GM21619 (cell line): ENCODE results near the gene PC.
A peak's percentile ranks its signal among the peaks of the same experiment; 100 is the strongest.

Experiments
- ATAC-seq: cut with Tn5 transposase; IDR thresholded peaks from one replicate; pipeline ENCODE4 v1.9.1; 2021; ENCODE audit not compliant: unreplicated experiment

PC gene

DNA sequence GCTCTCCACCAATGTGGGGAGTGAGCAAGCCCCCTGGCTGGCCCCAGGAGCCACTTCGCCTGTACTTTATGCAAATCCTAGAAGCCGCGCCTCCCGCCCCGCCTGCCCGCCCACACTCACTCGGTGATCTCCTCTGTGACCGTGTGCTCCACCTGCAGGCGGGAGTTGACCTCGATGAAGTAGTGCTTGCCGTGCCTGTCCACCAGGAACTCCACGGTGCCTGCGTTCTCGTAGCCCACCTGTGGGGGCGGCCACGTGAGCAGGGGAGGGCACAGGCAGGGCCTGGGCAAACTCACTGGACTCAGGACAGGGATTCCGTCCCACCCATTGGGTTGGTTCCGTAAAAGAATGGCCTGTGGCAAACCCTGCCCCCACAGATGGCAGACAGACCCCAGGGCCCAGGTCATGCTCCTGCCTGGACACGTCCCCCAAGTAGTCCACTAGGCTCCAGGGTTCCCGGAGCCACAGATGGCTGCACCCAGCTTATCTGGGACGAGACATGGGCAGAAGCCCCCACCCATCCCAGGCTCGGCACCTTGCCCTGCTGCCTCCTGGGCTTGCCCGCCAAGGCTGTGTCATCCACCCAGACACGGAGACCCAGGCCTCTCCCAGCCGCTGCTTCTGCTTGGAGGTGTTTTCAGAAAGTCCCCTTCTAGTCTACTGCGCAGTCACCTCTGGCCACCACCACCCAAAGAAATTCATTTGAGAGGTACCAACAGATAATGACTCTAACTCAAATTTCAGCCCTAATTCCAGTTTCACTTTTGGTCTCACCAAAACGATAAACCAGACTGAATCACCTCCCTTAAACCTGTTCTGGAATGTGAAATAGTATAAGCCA is 89.2 kb downstream of the PC start:
- peak; percentile 91 for ATAC-seq

GRCh38 chr11:66868082-66868725 is 90.0 kb downstream of the PC start:
- no peak for ATAC-seq

- no peak for ATAC-seq
Measured at GRCh38 chr11:66867425-66868040, 90.7 kb downstream of the PC start.

DNA sequence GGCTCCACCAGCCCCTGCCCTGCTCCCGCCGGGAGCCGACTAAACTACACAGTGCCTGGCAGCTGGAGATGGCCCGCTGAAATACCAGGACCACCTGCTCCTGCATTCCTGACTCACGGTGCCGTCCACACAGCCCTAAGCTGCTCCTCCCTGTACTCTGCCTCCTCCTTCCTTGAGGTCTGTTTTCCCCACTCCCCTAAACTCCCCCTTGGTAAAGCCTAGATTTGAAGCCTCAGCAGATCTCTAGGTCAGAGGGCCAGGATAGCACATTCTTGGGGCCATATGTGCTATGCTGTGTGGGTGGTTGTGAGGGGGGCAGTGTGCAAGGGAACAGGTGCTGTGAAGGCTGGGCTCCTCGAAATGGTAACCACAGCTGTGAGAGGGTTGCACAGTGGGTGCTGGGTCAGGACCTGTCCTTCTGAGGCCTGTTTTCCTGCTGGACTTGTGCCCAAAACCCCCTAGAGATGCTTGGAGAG is 91.6 kb downstream of the PC start:
- ATAC-seq, result no peak

DNA sequence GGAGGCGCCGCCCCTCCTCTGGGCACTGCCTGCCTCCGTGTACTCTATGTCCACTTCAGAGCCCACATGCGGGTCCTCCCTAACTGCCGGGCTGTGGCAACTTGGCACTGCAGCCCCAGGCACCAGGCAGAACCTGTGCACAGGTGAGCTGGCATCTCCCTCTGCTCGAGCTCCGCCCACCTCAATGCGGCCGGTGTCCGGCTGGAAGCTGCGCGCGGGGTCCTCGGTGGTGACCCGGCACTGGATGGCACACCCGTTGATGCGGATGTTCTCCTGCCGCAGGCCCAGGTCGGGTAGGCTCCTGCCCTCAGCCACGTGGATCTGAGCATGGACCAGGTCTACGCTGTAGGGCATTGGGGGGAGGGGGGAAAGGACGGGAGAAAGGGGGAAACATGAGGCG is 92.2 kb downstream of the PC start:
- ATAC-seq, result no peak

- no peak for ATAC-seq
Measured at GRCh38 chr11:66864924-66865697, 93.1 kb downstream of the PC start.

GRCh38 chr11:66864172-66864901 is 93.8 kb downstream of the PC start:
- ATAC-seq, result no peak

DNA sequence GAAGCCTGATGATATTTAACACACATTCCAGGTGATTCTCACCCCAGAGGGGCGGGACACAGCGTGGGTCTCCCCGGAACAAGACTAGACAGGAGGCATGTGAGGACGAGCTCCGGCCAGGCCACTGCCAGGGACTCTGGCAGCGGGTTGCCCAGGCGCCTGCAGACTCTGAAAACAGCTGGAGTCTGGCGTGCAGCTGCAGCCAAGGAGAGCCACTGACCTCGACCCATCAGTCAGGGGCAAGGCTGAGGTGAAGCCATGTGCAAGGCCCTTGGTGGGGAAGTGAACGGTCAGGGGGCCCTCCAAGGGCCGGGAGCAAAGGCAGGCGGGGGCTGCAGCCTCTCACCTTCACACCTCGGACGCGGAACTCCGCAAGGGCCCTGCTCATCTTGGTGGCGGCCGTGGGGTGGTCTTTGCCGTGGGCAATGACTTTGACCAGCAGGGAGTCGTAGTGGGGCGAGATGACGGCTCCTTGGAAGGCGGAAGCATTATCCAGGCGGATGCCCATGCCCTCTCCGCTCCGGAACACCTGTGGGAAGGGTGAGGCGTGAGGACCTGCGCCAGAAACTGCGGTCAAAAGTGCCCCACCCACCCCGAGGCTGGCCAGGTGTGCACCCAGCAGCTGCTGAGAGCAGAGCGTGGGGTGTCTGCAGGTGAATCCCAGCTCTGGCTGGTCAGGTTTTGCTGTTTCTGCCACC is 94.6 kb downstream of the PC start:
- no peak for ATAC-seq

GRCh38 chr11:66862559-66863037 is 95.6 kb downstream of the PC start:
- no peak for ATAC-seq

GRCh38 chr11:66861774-66862558 is 96.2 kb downstream of the PC start:
- ATAC-seq, result no peak

DNA sequence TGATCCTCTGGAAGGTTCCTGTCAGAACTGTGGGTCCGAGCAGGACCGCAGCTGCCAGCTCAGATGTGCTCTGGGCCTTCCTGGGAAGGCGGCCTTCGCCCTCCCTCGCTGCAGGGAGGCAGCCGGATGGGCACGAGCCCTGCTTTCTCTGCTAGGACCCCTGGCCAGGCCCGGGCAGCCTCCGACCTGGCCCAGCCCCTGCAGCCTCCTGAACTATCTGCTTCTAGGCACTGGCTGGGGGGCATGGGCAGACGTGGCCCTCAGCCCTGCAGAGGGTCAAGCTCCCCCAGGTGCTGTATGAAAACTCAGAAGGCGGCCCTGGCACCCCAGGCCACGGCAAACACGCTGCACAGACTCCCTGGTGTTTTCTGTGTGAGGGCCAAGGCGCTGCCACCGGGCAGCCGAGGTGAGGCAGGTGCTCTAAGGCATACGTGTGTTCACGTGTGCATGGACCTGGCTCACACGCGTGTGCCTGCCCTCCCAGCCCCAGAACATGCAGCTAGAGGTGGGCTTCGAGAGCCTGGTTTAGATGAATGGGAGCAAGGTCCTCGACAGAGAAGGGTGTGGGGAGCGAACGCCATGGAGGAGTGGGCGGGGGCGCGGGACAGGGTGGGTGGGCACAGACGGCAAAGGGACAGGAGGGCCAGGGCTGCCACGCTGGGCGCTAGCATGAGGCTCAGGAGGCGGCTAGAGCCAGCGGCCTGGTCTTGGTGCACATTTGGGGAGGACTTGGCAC is 97.0 kb downstream of the PC start:
- no peak for ATAC-seq

GRCh38 chr11:66860449-66860831 is 97.7 kb downstream of the PC start:
- ATAC-seq, result no peak

DNA sequence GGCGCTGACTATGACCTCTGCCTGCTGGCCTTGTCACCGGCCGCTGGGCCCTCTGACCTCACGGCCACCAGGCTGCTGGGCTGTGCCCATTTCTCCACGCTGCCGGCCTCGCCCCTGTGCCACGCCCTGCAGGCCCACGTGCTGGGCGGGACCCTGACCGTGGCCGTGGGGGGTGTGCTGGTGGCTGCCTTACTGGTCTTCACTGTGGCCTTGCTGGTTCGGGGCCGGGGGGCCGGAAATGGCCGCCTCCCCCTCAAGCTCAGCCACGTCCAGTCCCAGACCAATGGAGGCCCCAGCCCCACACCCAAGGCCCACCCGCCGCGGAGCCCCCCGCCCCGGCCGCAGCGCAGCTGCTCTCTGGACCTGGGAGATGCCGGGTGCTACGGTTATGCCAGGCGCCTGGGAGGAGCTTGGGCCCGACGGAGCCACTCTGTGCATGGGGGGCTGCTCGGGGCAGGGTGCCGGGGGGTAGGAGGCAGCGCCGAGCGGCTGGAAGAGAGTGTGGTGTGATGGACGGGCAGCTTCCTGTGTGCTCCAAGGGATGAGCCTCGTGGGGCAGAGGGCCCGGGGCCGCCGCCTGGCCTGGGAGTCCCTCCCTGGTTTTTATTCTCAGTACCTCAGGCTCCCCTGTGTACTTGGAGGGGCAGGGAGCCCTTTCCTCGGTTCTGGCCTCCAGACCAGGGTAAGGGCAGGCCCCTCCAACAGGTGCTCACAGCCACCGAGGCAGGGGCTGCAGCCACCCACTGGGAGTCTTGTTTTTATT is 98.3 kb downstream of the PC start:
- no peak for ATAC-seq

GRCh38 chr11:66858939-66859685 is 99.1 kb downstream of the PC start:
- ATAC-seq, result no peak

GRCh38 chr11:66858186-66858938 is 99.8 kb downstream of the PC start:
- ATAC-seq, result no peak

DNA sequence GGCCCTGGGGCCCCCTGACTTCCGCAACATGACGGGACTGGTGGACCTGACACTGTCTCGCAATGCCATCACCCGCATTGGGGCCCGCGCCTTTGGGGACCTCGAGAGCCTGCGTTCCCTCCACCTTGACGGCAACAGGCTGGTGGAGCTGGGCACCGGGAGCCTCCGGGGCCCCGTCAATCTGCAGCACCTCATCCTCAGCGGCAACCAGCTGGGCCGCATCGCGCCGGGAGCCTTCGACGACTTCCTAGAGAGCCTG is 100.3 kb downstream of the PC start:
- no peak for ATAC-seq
